Activated CD4-positive, alpha-beta memory T cell treated with anti-CD3 and anti-CD28 coated beads for 36 hours (primary cell): Measurements from ENCODE around the gene JMJD8. TPM values are rescaled to one million over a fixed set of nuclear protein-coding genes. Genes with fewer than 3 reads are reported as not detected.
A peak's percentile ranks its signal among the peaks of the same experiment; 100 is the strongest.

ENCODE experiments used
- CTCF ChIA-PET: fragments of 350-600 bp; sonication (Branson Sonifier 250); formaldehyde crosslinking; loops from one replicate; lab custom pipeline; 2021; ENCODE audit warnings: antibody characterized with exemption, inconsistent platforms; lab: Charles Lee
- POLR2A ChIA-PET: fragments of 350-600 bp; sonication (Branson Sonifier 250); formaldehyde crosslinking; loops from one replicate; lab custom pipeline; 2021; ENCODE audit warnings: antibody characterized with exemption; lab: Charles Lee
- DNase-seq: peaks from one replicate; pipeline ENCODE4 v3.0.0-alpha.2; 2020
- H3K27ac Mint-ChIP-seq: one replicate; pipeline ENCODE4 v1.8.0; 2021; ENCODE audit warnings: mixed read lengths
- H3K27me3 Mint-ChIP-seq: one replicate; pipeline ENCODE4 v1.8.0; 2021; ENCODE audit warnings: mixed read lengths
- H3K36me3 Mint-ChIP-seq: one replicate; pipeline ENCODE4 v1.8.0; 2021; ENCODE audit warnings: mixed read lengths
- H3K4me1 Mint-ChIP-seq: one replicate; pipeline ENCODE4 v1.8.0; 2021; ENCODE audit warnings: low read depth, mixed read lengths
- H3K4me3 Mint-ChIP-seq: one replicate; pipeline ENCODE4 v1.8.0; 2021; ENCODE audit warnings: mild to moderate bottlenecking, mixed read lengths
- H3K9me3 Mint-ChIP-seq: one replicate; pipeline ENCODE4 v1.8.0; 2021; ENCODE audit warnings: mixed read lengths
- intact Hi-C: fragments of 100-400 bp; cut with micrococcal nuclease; formaldehyde crosslinking; loops from one replicate; pipeline ENCODE4 v1.15.1; 2023
- total RNA-seq, 2 experiments: library from RNA; stranded (reverse); gene quantifications; one replicate each; pipeline ENCODE4 v1.2.3, GENCODE V29; 2021

Gene JMJD8
- total RNA-seq, 2 experiments from 2014 or later, result 29.8 to 30.3 TPM

GRCh38 chr16:727291-727977 is 43.3 kb upstream of the JMJD8 start:
- intact Hi-C loops, result no loop called here
- H3K4me3 Mint-ChIP-seq, result peak overlapping the region; percentile 48
- no peak for DNase-seq
- CTCF ChIA-PET, result interaction anchor here (0.9 to 5.5 kb wide), 3 partner anchors 7 to 58 kb away, joined by 3 to 33 read pairs (median 11); partner anchors contain the start of genes ANTKMT and METRN
- H3K27me3 Mint-ChIP-seq, result no peaks in the 10 kb centered on the region
- no peak overlapping the region for H3K27ac Mint-ChIP-seq
- no peaks in the 10 kb centered on the region for H3K36me3 Mint-ChIP-seq
- H3K9me3 Mint-ChIP-seq, result no peaks in the 10 kb centered on the region
- no peaks in the 10 kb centered on the region for H3K4me1 Mint-ChIP-seq
- POLR2A ChIA-PET, result interaction anchor here (1.6 to 3.2 kb wide), 3 partner anchors 12 to 61 kb away, joined by 5 to 9 read pairs (median 8); partner anchors contain the start of genes CHTF18, CIAO3 and RPUSD1

GRCh38 chr16:726438-727290 is 42.5 kb upstream of the JMJD8 start, which contains the start of the genes CCDC78 and HAGHL:
TSS of gene CCDC78 (minus strand) at chr16:726443. CDS start at chr16:726367, 76 bp downstream.
TSS of gene HAGHL (plus strand) at chr16:727106. CDS start at chr16:727510, 404 bp downstream.
- peak; percentile 70 for DNase-seq
- Mint-ChIP-seq H3K9me3 (no peaks in the 10 kb centered on the region), H3K36me3 (no peaks in the 10 kb centered on the region), H3K27me3 (no peaks in the 10 kb centered on the region), H3K27ac (no peak within 1 kb of the TSS), H3K4me3 (peak within 1 kb of the TSS; percentile 56), H3K4me1 (no peaks in the 10 kb centered on the region)
- intact Hi-C loops, result no loop called here
- ChIA-PET POLR2A (interaction anchor here (0.6 to 3.2 kb wide), 3 partner anchors 11 to 31 kb away, joined by 3 to 9 read pairs (median 3); no protein-coding TSS in a partner anchor), CTCF (interaction anchor here (1.5 to 2.7 kb wide), 4 partner anchors 9 to 14 kb away, joined by 5 to 11 read pairs (median 8); partner anchors contain the start of genes CIAO3 and METRN)

GRCh38 chr16:726188-726437 is 42.0 kb upstream of the JMJD8 start:
- ChIA-PET POLR2A (interaction anchor here (0.6 to 3.2 kb wide), 3 partner anchors 10 to 30 kb away, joined by 3 to 9 read pairs (median 3); no protein-coding TSS in a partner anchor), CTCF (interaction anchor here (1.5 to 2.3 kb wide), 4 partner anchors 10 to 15 kb away, joined by 5 to 12 read pairs (median 8); partner anchors contain the start of genes CIAO3 and METRN)
- no peak for DNase-seq
- H3K9me3 Mint-ChIP-seq, result no peaks in the 10 kb centered on the region
- no peaks in the 10 kb centered on the region for H3K36me3 Mint-ChIP-seq
- no peak overlapping the region for H3K27ac Mint-ChIP-seq
- no peaks in the 10 kb centered on the region for H3K4me1 Mint-ChIP-seq
- H3K27me3 Mint-ChIP-seq, result no peaks in the 10 kb centered on the region
- intact Hi-C loops, result no loop called here
- H3K4me3 Mint-ChIP-seq, result no peak overlapping the region

- no peaks in the 10 kb centered on the region for H3K36me3 Mint-ChIP-seq
- no peaks in the 10 kb centered on the region for H3K9me3 Mint-ChIP-seq
- DNase-seq, result no peak
- no peak overlapping the region for H3K27ac Mint-ChIP-seq
- POLR2A ChIA-PET, result interaction anchor here (1.1 to 3.2 kb wide), 3 partner anchors 10 to 30 kb away, joined by 3 to 9 read pairs (median 5); no protein-coding TSS in a partner anchor
- intact Hi-C loops, result no loop called here
- H3K27me3 Mint-ChIP-seq, result no peaks in the 10 kb centered on the region
- H3K4me3 Mint-ChIP-seq, result no peak overlapping the region
- H3K4me1 Mint-ChIP-seq, result no peaks in the 10 kb centered on the region
- CTCF ChIA-PET, result interaction anchor here (1.5 to 2.3 kb wide), 4 partner anchors 10 to 16 kb away, joined by 5 to 12 read pairs (median 8); partner anchors contain the start of genes CIAO3 and METRN
Observed at GRCh38 chr16:725463-726187, 41.5 kb upstream of the JMJD8 start.

- no peak overlapping the region for H3K4me3 Mint-ChIP-seq
- no peak overlapping the region for H3K27ac Mint-ChIP-seq
- no peak for DNase-seq
- intact Hi-C loops, result no loop called here
- H3K9me3 Mint-ChIP-seq, result no peaks in the 10 kb centered on the region
- peaks cover 4% of the 10 kb centered on the region for H3K4me1 Mint-ChIP-seq
- no peaks in the 10 kb centered on the region for H3K27me3 Mint-ChIP-seq
- ChIA-PET POLR2A (interaction anchor here (1.3 to 3.2 kb wide), 2 partner anchors 9 to 11 kb away, joined by 5 to 9 read pairs; no protein-coding TSS in a partner anchor), CTCF (interaction anchor here (0.6 to 2.3 kb wide), 5 partner anchors 8 to 557 kb away, joined by 3 to 12 read pairs (median 4); partner anchors contain the start of gene METRN)
- H3K36me3 Mint-ChIP-seq, result no peaks in the 10 kb centered on the region
Observed at GRCh38 chr16:725041-725376, 40.9 kb upstream of the JMJD8 start.

GRCh38 chr16:724188-725040 is 40.3 kb upstream of the JMJD8 start:
- no peak for DNase-seq
- POLR2A ChIA-PET, result interaction anchor here (1.3 to 3.2 kb wide), 2 partner anchors 9 to 12 kb away, joined by 5 to 9 read pairs; no protein-coding TSS in a partner anchor
- Mint-ChIP-seq H3K27ac (no peak overlapping the region), H3K36me3 (no peaks in the 10 kb centered on the region), H3K4me3 (no peak overlapping the region), H3K9me3 (no peaks in the 10 kb centered on the region), H3K4me1 (peaks cover 8% of the 10 kb centered on the region), H3K27me3 (no peaks in the 10 kb centered on the region)
- intact Hi-C loops, result no loop called here
- CTCF ChIA-PET, result interaction anchor here (0.6 to 2.3 kb wide), 6 partner anchors 9 to 558 kb away, joined by 3 to 12 read pairs (median 4); partner anchors contain the start of gene METRN

GRCh38 chr16:723695-724094 is 39.6 kb upstream of the JMJD8 start:
- H3K4me3 Mint-ChIP-seq, result no peak overlapping the region
- H3K36me3 Mint-ChIP-seq, result no peaks in the 10 kb centered on the region
- no peak overlapping the region for H3K27ac Mint-ChIP-seq
- H3K4me1 Mint-ChIP-seq, result peaks cover 14% of the 10 kb centered on the region
- intact Hi-C loops, result no loop called here
- ChIA-PET POLR2A (no interaction called here), CTCF (interaction anchor here (1.5 kb wide), 2 partner anchors 9 to 12 kb away, joined by 4 read pairs; no protein-coding TSS in a partner anchor)
- no peaks in the 10 kb centered on the region for H3K9me3 Mint-ChIP-seq
- DNase-seq, result no peak
- no peaks in the 10 kb centered on the region for H3K27me3 Mint-ChIP-seq

GRCh38 chr16:722835-723633 is 38.9 kb upstream of the JMJD8 start:
- Mint-ChIP-seq H3K9me3 (no peaks in the 10 kb centered on the region), H3K4me1 (peaks cover 14% of the 10 kb centered on the region), H3K27me3 (no peaks in the 10 kb centered on the region), H3K4me3 (no peak overlapping the region), H3K36me3 (no peaks in the 10 kb centered on the region), H3K27ac (no peak overlapping the region)
- ChIA-PET CTCF (interaction anchor here (1.3 to 2.9 kb wide), 4 partner anchors 10 to 18 kb away, joined by 4 to 21 read pairs (median 4); partner anchors contain the start of gene CIAO3), POLR2A (interaction anchor here (2.4 kb wide), 1 partner anchor 12 kb away, joined by 10 read pairs; no protein-coding TSS in a partner anchor)
- intact Hi-C loops, result no loop called here
- no peak for DNase-seq

GRCh38 chr16:721765-722540 is 37.8 kb upstream of the JMJD8 start:
- H3K4me1 Mint-ChIP-seq, result peaks cover 14% of the 10 kb centered on the region
- H3K36me3 Mint-ChIP-seq, result no peaks in the 10 kb centered on the region
- CTCF ChIA-PET, result interaction anchor here (0.6 to 3.0 kb wide), 9 partner anchors 8 to 984 kb away, joined by 3 to 33 read pairs (median 15); partner anchors contain the start of genes CHTF18, CIAO3, MAPK8IP3 and RPUSD1
- POLR2A ChIA-PET, result interaction anchor here (0.8 to 2.6 kb wide), 5 partner anchors 9 to 31 kb away, joined by 3 to 14 read pairs (median 4); partner anchors contain the start of gene CIAO3
- intact Hi-C loops, result loop anchor here (2.0 kb wide), 1 partner anchor 15 kb away; no protein-coding TSS in a partner anchor
- H3K27me3 Mint-ChIP-seq, result no peaks in the 10 kb centered on the region
- no peak overlapping the region for H3K27ac Mint-ChIP-seq
- no peak for DNase-seq
- no peaks in the 10 kb centered on the region for H3K9me3 Mint-ChIP-seq
- no peak overlapping the region for H3K4me3 Mint-ChIP-seq
